Smooth muscle cell (in vitro differentiated cells): ENCODE data around the gene TRPM2. TPM values are rescaled to one million over a fixed set of nuclear protein-coding genes. Genes with fewer than 3 reads are reported as not detected.

Experiments used
- DNase-seq: peaks from one replicate; lab custom pipeline; 2025; ENCODE audit not compliant: unreplicated experiment; lab: John Stamatoyannopoulos, UW
- H2AFZ ChIP-seq: fragments of 200-600 bp; sonication (generic); 2 replicates; pipeline ENCODE4 v1.6.0; 2016; ENCODE audit warnings: antibody characterized with exemption, low read depth, mild to moderate bottlenecking
- H3F3A ChIP-seq: fragments of 200-600 bp; sonication (generic); 2 replicates; pipeline ENCODE4 v1.6.0; 2017; ENCODE audit warnings: antibody characterized with exemption, low read depth
- H3K27ac ChIP-seq: fragments of 200-600 bp; sonication (generic); 2 replicates; pipeline ENCODE4 v1.5.1; 2016; ENCODE audit warnings: low read depth, mild to moderate bottlenecking
- H3K27me3 ChIP-seq: fragments of 200-600 bp; sonication (generic); 2 replicates; pipeline ENCODE4 v1.6.1; 2016; ENCODE audit warnings: low read depth, mild to moderate bottlenecking
- H3K36me3 ChIP-seq: fragments of 200-600 bp; sonication (generic); 2 replicates; pipeline ENCODE4 v1.5.1; 2016; ENCODE audit warnings: low read depth
- H3K4me1 ChIP-seq: fragments of 200-600 bp; sonication (generic); 2 replicates; pipeline ENCODE4 v1.5.1; 2016; ENCODE audit warnings: low read depth
- H3K4me2 ChIP-seq: fragments of 200-600 bp; sonication (generic); 2 replicates; pipeline ENCODE4 v1.6.0; 2016; ENCODE audit warnings: mild to moderate bottlenecking
- H3K4me3 ChIP-seq: fragments of 200-600 bp; sonication (generic); 2 replicates; pipeline ENCODE4 v1.5.1; 2016; ENCODE audit warnings: mild to moderate bottlenecking
- H3K79me2 ChIP-seq: fragments of 200-600 bp; sonication (generic); 2 replicates; pipeline ENCODE4 v1.6.0; 2016; ENCODE audit warnings: low read depth, mild to moderate bottlenecking
- H3K9ac ChIP-seq: fragments of 200-600 bp; sonication (generic); 2 replicates; pipeline ENCODE4 v1.6.0; 2016; ENCODE audit warnings: low read depth
- H3K9me3 ChIP-seq: fragments of 200-600 bp; sonication (generic); replicated peaks from 2 replicates; pipeline ENCODE4 v1.5.1; 2016; ENCODE audit warnings: low read depth
- H4K20me1 ChIP-seq: fragments of 200-600 bp; sonication (generic); 2 replicates; pipeline ENCODE4 v1.6.0; 2016; ENCODE audit warnings: low read depth
- CTCF ChIP-seq: fragments of 200-600 bp; sonication (generic); IDR thresholded peaks from 2 replicates; pipeline ENCODE4 v1.5.1; 2017; ENCODE audit warnings: borderline replicate concordance, mild to moderate bottlenecking, antibody characterized with exemption; ENCODE audit not compliant: insufficient read depth, poor library complexity, severe bottlenecking
- WGBS: methylation state at CpG from one replicate; pipeline ENCODE4 v1.1.7; 2016; ENCODE audit warnings: low lambda C conversion rate; 5-methylcytosine and 5-hydroxymethylcytosine counted together
- polyA plus RNA-seq: library from polyadenylated mRNA; unstranded; fragments of >200 nt; fragmentation: Nextera tagmentation; extraction: Ambion mirVana; gene quantifications from 2 replicates; pipeline ENCODE4 v1.2.1, GENCODE V29; 2016
- total RNA-seq: library from RNA; depleted of rRNA; stranded (reverse); fragments of >200 nt; gene quantifications from 2 replicates; pipeline ENCODE4 v1.2.3, GENCODE V29; 2014

Gene TRPM2
- total and polyA plus RNA-seq, 2 experiments from 2014 or later: 0.31 TPM; not detected in 1

- WGBS: 87% methylated on average over 18 of the region's 18 CpGs
- no peaks in the 10 kb centered on the region for H4K20me1 ChIP-seq
- H3K9me3 ChIP-seq: no peaks in the 10 kb centered on the region
- no peaks in the 10 kb centered on the region for H3K4me1 ChIP-seq
- no peak overlapping the region for H3K27ac ChIP-seq
- H3K9ac ChIP-seq: no peak overlapping the region
- no peak for TF ChIP-seq CTCF
- no peaks in the 10 kb centered on the region for H3K36me3 ChIP-seq
- H3F3A ChIP-seq: no peaks in the 10 kb centered on the region
- no peaks in the 10 kb centered on the region for H3K79me2 ChIP-seq
- H2AFZ ChIP-seq: no peak overlapping the region
- no peak overlapping the region for H3K4me3 ChIP-seq
- no peak for DNase-seq
- H3K27me3 ChIP-seq: no peaks in the 10 kb centered on the region
- H3K4me2 ChIP-seq: no peak overlapping the region
These were observed 1.7 kb upstream of the TRPM2 start for GRCh38 chr21:44351535-44352252.

- H3K36me3 ChIP-seq: no peaks in the 10 kb centered on the region
- no peaks in the 10 kb centered on the region for H3K9me3 ChIP-seq
- no peaks in the 10 kb centered on the region for H4K20me1 ChIP-seq
- no peak overlapping the region for H3K9ac ChIP-seq
- H3K4me3 ChIP-seq: no peak overlapping the region
- no peaks in the 10 kb centered on the region for H3K79me2 ChIP-seq
- H3K27me3 ChIP-seq: no peaks in the 10 kb centered on the region
- H3K4me1 ChIP-seq: no peaks in the 10 kb centered on the region
- H3F3A ChIP-seq: no peaks in the 10 kb centered on the region
- TF ChIP-seq CTCF: no peak
- H3K27ac ChIP-seq: no peak overlapping the region
- 83% methylated on average over 17 of the region's 17 CpGs for WGBS
- no peak overlapping the region for H3K4me2 ChIP-seq
- DNase-seq: no peak
- no peak overlapping the region for H2AFZ ChIP-seq
These were observed 1.1 kb upstream of the TRPM2 start for GRCh38 chr21:44352253-44352860.

GRCh38 chr21:44354001-44354405 is 582 bp downstream of the TRPM2 start:
- no peak for TF ChIP-seq CTCF
- Histone ChIP-seq H3K27me3 (no peaks in the 10 kb centered on the region), H3K27ac (no peak overlapping the region), H3K9me3 (no peaks in the 10 kb centered on the region), H3K4me3 (no peak overlapping the region), H3F3A (no peaks in the 10 kb centered on the region), H3K36me3 (no peaks in the 10 kb centered on the region), H3K4me2 (no peak overlapping the region), H2AFZ (no peak overlapping the region), H4K20me1 (no peaks in the 10 kb centered on the region), H3K79me2 (no peaks in the 10 kb centered on the region), H3K4me1 (no peaks in the 10 kb centered on the region), H3K9ac (no peak overlapping the region)
- DNase-seq: no peak
- 89% methylated on average over 8 of the region's 8 CpGs for WGBS
